GM19438 (cell line): ENCODE data around the gene PSG4.
"Not testable (repeated sequence)": the region's sequence is repeated elsewhere in the genome, so short reads cannot be mapped to it uniquely, and the experiment has no call there.

Source experiments
- ATAC-seq: cut with Tn5 transposase; IDR thresholded peaks from one replicate; pipeline ENCODE4 v1.9.1; 2021; ENCODE audit warnings: low read depth; ENCODE audit not compliant: unreplicated experiment

PSG4 gene

GRCh38 chr19:43205471-43206105 lies at the start of gene PSG4:
Gene PSG4 (minus strand): TSS chr19:43205638. CDS start chr19:43205536, 102 bp downstream.
- ATAC-seq: not testable (repeated sequence)

- not testable (repeated sequence) for ATAC-seq
These were observed 46.0 kb upstream of the PSG4 start for GRCh38 chr19:43251428-43251827.

GRCh38 chr19:43250296-43250695 lies 44.9 kb upstream of the PSG4 start:
- ATAC-seq: not testable (repeated sequence)

GRCh38 chr19:43248635-43249002 lies 43.2 kb upstream of the PSG4 start:
- not testable (repeated sequence) for ATAC-seq

- not testable (repeated sequence) for ATAC-seq
These were observed 41.9 kb upstream of the PSG4 start for GRCh38 chr19:43247243-43247880.

- not testable (repeated sequence) for ATAC-seq
These were observed 40.4 kb upstream of the PSG4 start for GRCh38 chr19:43245848-43246247.

GRCh38 chr19:43242211-43242610 lies 36.8 kb upstream of the PSG4 start:
- ATAC-seq: not testable (repeated sequence)

GRCh38 chr19:43238213-43238612 lies 32.8 kb upstream of the PSG4 start:
- ATAC-seq: not testable (repeated sequence)

GRCh38 chr19:43235686-43236085 lies 30.2 kb upstream of the PSG4 start:
- not testable (repeated sequence) for ATAC-seq

- no peak for ATAC-seq
These were observed 23.9 kb upstream of the PSG4 start for GRCh38 chr19:43229315-43229714.

GRCh38 chr19:43228730-43229129 lies 23.3 kb upstream of the PSG4 start:
- not testable (repeated sequence) for ATAC-seq

GRCh38 chr19:43226986-43227385 lies 21.5 kb upstream of the PSG4 start:
- ATAC-seq: not testable (repeated sequence)

- no peak for ATAC-seq
These were observed 19.4 kb upstream of the PSG4 start for GRCh38 chr19:43224855-43225253.

GRCh38 chr19:43224201-43224854 lies 18.9 kb upstream of the PSG4 start:
- not testable (repeated sequence) for ATAC-seq

- ATAC-seq: not testable (repeated sequence)
These were observed 16.5 kb upstream of the PSG4 start for GRCh38 chr19:43221891-43222290.

GRCh38 chr19:43219136-43219535 lies 13.7 kb upstream of the PSG4 start:
- ATAC-seq: not testable (repeated sequence)

- ATAC-seq: not testable (repeated sequence)
These were observed 10.4 kb upstream of the PSG4 start for GRCh38 chr19:43215881-43216280.

GRCh38 chr19:43207991-43208390 lies 2.6 kb upstream of the PSG4 start:
- no peak for ATAC-seq

GRCh38 chr19:43207174-43207573 lies 1.7 kb upstream of the PSG4 start:
- ATAC-seq: not testable (repeated sequence)

- not testable (repeated sequence) for ATAC-seq
These were observed 1.8 kb downstream of the PSG4 start for GRCh38 chr19:43203611-43204010.

GRCh38 chr19:43201891-43202290 lies 3.5 kb downstream of the PSG4 start:
- ATAC-seq: not testable (repeated sequence)
